Measurements from ENCODE around the gene ETS1.
A peak's percentile ranks its signal among the peaks of the same experiment; 100 is the strongest.

The ETS1 gene

DNA sequence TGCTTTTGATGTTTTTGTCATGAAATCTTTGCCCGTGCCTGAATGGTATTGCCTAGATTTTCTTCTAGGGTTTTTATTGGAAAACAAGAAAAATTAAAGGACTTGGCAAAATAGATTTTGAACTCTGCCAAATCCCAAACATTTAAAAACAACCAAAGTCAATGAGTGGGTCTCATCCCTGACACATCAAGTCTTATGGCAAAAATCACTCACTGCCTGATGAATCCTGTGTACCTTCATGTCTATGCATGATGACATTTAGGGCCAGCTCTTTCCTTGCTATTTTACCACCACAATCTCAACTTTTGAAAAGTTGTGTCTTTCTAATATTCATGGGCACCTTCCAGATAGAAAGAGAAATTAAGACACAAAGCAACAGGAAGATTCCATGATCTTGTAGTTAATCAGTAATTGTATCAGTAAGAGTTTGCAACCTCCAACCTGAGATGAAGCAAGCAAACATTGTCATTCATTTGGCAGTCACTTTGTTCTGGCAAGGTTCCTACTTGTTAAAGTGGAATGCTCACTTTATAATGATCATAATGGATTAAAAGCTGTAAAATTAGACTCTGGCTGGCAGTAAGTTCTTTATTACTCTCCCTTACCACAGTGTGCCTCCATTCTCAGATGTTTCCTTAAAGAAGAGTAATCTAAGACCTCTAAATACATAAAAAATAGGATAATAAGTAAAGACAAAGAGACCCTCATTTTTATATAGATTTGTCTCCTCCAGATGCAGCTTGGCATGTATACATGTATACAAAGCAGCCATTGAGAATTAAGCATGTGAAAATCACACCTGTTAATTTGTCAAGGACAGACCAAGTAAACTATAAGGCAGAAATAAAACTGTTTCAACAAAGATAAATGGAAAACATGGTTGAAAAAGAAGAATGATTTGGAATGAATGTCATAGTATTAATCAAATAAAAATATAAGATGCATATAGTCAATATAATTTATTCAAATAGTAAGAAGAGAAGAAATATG, 51.6 kb downstream of the ETS1 start:
- DNase-seq = no peak

GRCh38 chr11:128533472-128533871, 53.9 kb downstream of the ETS1 start:
- DNase-seq = no peak

DNA sequence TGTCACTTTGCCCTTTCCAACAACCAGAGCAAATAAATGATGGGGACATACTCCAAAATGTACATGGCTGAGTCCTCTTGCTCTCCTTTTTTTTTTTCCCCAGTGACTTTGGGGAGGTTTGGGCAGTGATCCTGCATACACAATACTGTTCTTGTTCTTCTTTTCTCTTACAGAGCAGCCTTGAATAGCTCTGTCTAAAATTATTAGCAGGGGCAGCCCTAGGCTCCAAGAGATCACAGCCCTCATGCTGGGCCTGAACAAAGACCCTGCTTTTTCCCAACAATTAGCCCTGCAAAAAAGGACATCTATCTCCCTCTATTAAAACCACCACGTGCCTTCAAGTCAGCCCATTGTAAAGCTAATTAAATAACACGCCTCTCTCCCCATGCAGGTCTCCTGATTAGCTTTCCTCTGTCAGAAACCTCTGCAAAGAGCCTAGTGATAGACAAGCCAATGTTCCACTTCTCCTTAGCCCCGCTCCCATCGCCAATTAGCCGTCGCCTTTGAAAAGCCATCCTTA, 54.7 kb downstream of the ETS1 start:
- DNase-seq = no peak

DNA sequence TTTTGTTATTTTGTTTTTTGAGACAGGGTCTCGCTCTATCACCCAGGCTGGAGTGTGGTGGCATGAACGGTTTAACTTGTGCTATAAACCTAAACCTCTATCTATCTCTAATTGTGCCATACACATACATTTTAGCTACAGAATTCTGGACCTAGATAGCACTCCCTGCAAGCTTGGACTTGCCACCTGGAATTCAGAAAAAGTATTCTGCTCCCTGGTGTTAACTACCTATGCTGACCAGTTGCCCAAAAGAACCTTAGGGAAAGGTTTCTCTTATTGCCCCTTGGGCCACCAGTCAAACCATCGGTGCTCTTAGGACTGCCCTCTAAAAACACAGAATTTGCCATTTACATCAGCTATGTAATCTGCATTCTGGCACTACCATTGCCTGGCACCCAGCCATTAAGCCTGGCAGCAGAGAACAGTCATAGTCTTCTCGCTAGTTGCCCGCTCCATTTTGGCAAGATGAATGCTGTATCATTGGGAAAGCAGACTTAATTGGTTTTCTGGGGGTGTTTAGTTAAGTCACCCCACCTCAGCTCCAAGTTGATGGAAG, 55.3 kb downstream of the ETS1 start:
- no peak for DNase-seq

DNA sequence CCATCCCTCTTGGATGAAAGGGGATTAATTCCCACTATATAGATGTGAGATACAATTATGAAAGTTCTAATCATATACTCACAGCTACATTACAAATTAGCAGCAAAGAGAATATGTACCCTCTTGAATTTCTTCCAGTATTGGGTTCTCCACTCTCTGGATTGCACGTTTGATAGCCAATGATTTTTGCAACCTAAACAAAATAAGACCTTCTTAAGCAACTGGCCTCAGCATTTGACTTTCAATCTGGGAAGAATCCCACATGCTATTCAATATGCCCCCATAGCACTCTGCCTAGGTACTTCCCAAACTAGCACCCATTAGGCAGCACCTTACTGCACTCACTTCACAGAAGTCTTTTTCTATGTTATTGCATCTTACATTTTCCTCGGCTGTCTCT, 55.8 kb downstream of the ETS1 start:
- DNase-seq = no peak

GRCh38 chr11:128530118-128531074, 57.0 kb downstream of the ETS1 start:
- DNase-seq = peak; percentile 95

GRCh38 chr11:128528294-128528693, 59.1 kb downstream of the ETS1 start:
- DNase-seq = no peak

- no peak for DNase-seq
Measured at GRCh38 chr11:128527046-128527445, 60.3 kb downstream of the ETS1 start.

GRCh38 chr11:128525411-128526243, 61.7 kb downstream of the ETS1 start:
- peak; percentile 68 for DNase-seq

DNA sequence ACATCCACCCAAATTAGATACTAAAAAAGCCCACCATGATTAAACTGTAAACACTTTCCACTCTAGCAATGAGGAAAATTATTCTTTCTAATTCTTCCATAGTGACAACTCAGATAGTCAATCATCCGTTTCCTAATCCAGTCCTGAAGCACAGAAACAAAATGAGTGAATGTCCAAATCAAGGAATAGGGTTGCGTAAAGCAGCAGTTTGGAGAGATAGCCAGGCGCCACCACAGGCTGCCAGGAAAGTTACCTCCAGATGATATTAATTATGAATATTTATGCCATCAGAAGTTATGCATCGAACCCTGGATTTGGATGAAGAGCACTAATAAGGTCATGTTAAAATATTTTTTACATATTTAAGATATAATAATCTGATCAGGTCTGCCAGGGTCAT, 63.2 kb downstream of the ETS1 start:
- no peak for DNase-seq

DNA sequence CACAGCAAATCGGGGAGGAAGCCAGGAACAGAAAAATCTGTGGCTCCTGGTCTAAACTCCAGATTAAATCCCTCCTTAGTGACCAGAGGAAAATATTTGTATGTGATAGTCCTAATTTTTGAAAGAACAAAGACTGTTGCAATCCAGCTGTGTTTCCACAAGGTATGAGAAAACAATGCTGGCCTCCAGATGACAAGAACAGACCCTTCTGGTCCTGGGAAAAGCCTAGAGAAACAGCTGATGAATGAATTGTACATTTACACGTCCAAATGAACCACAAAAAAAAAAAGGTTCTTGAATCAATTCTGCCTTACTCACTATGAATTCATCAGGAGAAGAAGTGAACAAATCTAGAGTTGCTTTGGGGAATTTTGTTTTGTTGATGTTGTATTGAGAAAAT, 63.7 kb downstream of the ETS1 start:
- DNase-seq = peak; percentile 54

- no peak for DNase-seq
Measured at GRCh38 chr11:128522943-128523518, 64.3 kb downstream of the ETS1 start.

DNA sequence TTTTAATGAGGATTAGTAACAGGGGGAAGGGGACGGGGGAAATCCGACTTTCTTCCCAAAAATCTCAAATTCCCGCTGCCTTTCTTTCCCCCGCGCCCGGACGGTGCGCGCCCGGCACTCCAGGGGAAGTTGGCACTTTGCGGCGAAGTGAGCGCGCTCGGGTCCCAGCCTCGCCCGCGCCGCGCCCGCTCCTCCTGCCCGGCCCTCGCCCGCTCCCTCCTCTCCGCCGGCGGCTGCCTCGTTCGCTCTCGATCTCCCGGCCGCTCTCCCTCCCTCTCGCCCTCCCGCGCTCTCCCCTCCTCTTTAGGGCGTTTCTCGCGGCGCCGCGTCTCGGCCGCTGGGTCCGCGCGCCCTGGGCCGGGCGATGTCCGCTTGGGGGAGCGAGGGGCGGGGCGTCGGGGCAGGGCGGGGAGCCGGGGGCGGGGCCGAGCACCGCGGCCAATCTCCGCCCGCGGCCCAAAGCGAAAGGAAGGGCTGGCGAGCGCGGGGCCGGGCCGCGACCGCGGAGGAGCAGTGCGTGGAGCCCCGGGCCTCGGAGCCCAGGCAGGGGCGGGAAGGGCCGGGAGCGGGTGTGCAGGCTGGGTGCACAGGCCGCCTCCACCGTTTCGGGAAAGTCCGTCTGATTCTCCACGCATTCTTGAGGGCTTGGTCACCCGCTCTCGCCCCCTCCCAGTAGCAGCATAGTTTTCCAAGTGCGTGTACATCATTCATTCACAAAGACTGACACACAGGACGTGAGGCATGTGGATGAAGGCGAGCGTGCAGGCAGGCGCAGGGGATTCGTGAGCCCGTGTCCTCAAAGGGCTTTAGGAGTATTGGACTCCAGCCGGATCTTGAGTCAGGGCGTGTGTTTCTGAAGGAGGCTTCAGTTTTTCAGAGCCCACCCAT, 65.1 kb downstream of the ETS1 start:
- peak; percentile 100 for DNase-seq

DNA sequence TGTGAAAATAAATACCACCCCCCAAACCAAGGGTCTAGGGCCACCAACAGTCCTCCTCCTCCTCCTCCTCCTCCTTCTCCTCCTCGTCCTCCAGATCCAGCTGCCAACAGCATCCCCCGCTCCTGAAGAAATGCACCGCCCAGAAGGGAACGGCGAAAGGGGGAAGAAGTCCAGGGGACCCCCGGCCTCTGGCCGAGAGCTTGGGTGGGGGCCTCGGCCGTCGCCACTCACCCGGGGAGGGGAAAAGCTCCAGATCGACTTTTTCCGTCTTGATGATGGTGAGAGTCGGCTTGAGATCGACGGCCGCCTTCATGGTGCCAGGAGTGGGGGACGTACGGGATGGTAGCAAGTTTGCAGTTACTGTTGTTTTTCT, 65.7 kb downstream of the ETS1 start:
- peak; percentile 38 for DNase-seq

DNA sequence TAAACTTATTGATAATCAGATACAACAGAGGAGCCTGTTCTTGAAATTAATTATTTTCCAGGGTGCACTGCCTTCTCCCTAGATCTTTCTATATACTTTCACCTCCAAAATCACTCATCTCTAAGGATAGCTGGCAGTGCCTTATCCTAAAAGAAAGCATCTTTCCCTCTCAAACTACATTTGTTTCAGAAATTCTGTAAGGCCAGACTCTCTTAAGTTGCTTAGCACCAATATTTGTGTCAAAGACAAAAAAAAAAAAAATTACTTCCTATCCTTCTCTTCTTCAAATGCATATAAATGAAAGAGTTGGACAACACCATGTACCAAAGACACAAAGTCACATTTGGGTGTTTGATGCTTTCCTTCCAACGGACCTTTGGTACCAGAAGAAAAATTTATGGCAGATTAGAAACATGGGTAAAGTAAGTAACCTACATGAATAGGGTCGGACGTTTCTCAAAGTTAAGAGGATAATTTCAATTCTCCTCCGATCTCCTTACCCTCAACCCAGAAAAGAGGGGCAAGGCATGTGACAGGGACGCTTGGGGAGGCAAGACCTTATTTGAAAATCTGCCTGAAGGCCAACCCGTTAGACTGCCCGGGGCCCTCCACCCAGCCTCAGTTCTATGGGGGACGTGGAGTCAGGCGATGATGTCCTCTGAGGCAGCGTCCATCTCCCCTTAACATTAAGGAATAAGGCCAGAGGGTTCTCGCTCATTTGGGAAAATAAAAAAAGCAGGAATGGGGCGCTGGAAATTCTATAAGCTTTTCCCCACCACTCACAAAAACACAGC, 66.3 kb downstream of the ETS1 start:
- peak; percentile 37 for DNase-seq

DNA sequence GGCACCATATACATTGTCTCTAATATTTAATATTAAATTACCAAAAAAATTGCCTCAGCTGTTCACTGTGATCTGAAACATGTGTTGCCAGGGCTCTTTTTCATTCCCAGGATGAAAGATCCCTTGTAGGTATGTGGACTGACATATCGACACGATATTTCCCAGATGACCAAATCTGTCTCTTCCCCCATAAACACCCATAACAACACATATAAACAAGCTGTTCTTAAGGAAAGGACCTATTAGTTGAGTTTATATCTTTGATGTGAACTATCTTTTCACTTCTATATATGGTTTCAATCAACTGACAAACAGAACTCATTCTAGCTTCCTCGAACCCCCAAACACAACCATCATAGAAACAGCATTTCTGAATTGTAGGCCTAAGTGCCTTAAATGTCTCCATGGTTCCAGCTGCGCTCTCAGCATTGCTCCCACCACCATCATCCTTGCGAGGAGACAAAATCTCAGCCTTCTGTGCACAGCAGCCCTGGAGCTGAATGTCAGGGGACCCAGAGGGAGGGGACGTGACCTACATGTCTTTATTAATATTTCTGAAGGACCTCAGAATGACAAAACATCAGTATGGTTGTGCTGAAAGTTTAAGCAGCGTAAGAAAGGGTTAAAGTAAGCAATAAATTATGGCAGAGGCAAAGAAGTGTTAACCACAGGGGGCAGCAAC, 67.0 kb downstream of the ETS1 start:
- DNase-seq = no peak

DNA sequence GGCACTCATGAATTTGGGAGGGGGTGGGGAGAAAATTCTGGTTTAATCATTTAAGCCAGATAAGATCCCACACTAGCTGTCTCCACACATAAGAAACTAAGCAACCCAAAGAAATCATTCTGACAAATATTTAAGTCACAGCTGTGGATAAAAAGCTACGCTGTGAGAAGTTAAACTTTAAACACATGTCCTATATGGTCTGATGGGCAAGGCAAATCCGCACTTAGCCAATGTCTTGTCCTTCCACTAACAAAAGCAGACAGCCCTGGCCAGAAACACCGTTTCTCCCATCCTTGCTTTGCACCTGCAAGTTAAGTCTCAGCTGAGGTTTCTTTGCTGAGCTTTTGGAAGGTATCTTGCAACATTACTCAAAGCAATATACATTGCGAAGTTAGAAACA, 68.0 kb downstream of the ETS1 start:
- no peak for DNase-seq

- peak; percentile 40 for DNase-seq
Measured at GRCh38 chr11:128518493-128519207, 68.7 kb downstream of the ETS1 start.
